HL-60 (cell line): Measurements from ENCODE around the gene DNMT3L.
A peak's percentile ranks its signal among the peaks of the same experiment; 100 is the strongest.

ENCODE experiments used
- CTCF ChIP-seq: IDR thresholded peaks from one replicate; pipeline ENCODE4 v1.5.1; 2011; ENCODE audit warnings: low read length, control low read depth, inconsistent platforms; ENCODE audit not compliant: insufficient read depth
- SPI1 ChIP-seq: IDR thresholded peaks from 2 replicates; pipeline ENCODE4 v1.6.1; 2012; ENCODE audit warnings: low read depth, mild to moderate bottlenecking, borderline replicate concordance

GRCh38 chr21:44297525-44298290 is 36.0 kb upstream of the DNMT3L start:
- TF ChIP-seq CTCF (peak; percentile 86), SPI1 (no peak)
